H9 (cell line): ENCODE results near the gene MPP2. TPM values are rescaled to one million over a fixed set of nuclear protein-coding genes. Genes with fewer than 3 reads are reported as not detected.

Experiments
- DNase-seq: peaks from one replicate; pipeline ENCODE4 v3.0.0-alpha.2; 2017
- H2AFZ ChIP-seq: one replicate; pipeline ENCODE4 v1.6.1; 2013; ENCODE audit warnings: mild to moderate bottlenecking, low read length, control low read depth, moderate library complexity
- H2AK5ac ChIP-seq: 2 replicates; pipeline ENCODE4 v1.6.1; 2013; ENCODE audit warnings: low read length, control low read depth, mixed read lengths; ENCODE audit not compliant: insufficient read length
- H2BK120ac ChIP-seq: one replicate; pipeline ENCODE4 v1.6.1; 2013; ENCODE audit warnings: low read depth, mild to moderate bottlenecking, low read length, control low read depth, inconsistent platforms; ENCODE audit not compliant: poor library complexity, severe bottlenecking
- H2BK12ac ChIP-seq: 2 replicates; pipeline ENCODE4 v1.6.1; 2013; ENCODE audit warnings: low read length, control low read depth, mixed read lengths, low read depth; ENCODE audit not compliant: insufficient read length
- H2BK15ac ChIP-seq: 2 replicates; pipeline ENCODE4 v1.6.1; 2013; ENCODE audit warnings: low read depth, low read length, control low read depth
- H2BK20ac ChIP-seq: one replicate; pipeline ENCODE4 v1.6.1; 2013; ENCODE audit warnings: low read depth, mild to moderate bottlenecking, low read length, control low read depth, inconsistent platforms; ENCODE audit not compliant: poor library complexity, severe bottlenecking
- H2BK5ac ChIP-seq: 2 replicates; pipeline ENCODE4 v1.6.1; 2013; ENCODE audit warnings: low read length, control low read depth, mixed read lengths; ENCODE audit not compliant: insufficient read length
- H3K14ac ChIP-seq: 2 replicates; pipeline ENCODE4 v1.6.1; 2013; ENCODE audit warnings: low read length, control low read depth; ENCODE audit not compliant: insufficient read depth
- H3K18ac ChIP-seq: 2 replicates; pipeline ENCODE4 v1.6.1; 2013; ENCODE audit warnings: low read depth, mild to moderate bottlenecking, mixed read lengths, low read length, control low read depth; ENCODE audit not compliant: insufficient read length
- H3K23ac ChIP-seq: 2 replicates; pipeline ENCODE4 v1.6.1; 2013; ENCODE audit warnings: low read length, control low read depth, mixed read lengths, low read depth; ENCODE audit not compliant: insufficient read length
- H3K23me2 ChIP-seq: 2 replicates; pipeline ENCODE4 v1.6.1; 2013; ENCODE audit warnings: low read depth, mild to moderate bottlenecking, mixed read lengths, low read length, control low read depth; ENCODE audit not compliant: insufficient read length, poor library complexity, severe bottlenecking
- H3K27ac ChIP-seq: 2 replicates; pipeline ENCODE4 v1.5.1; 2013; ENCODE audit warnings: low read length, control low read depth, mixed read lengths, low read depth; ENCODE audit not compliant: insufficient read length
- H3K27me3 ChIP-seq: 2 replicates; pipeline ENCODE4 v1.6.1; 2013; ENCODE audit warnings: low read length, control low read depth, inconsistent platforms; ENCODE audit not compliant: insufficient read depth
- H3K4ac ChIP-seq: 2 replicates; pipeline ENCODE4 v1.6.1; 2013; ENCODE audit warnings: low read depth, mild to moderate bottlenecking, control low read depth, inconsistent platforms, low read length, moderate library complexity
- H3K4me1 ChIP-seq: 2 replicates; pipeline ENCODE4 v1.6.1; 2013; ENCODE audit warnings: low read length, control low read depth, inconsistent platforms; ENCODE audit not compliant: insufficient read depth
- H3K4me2 ChIP-seq: 2 replicates; pipeline ENCODE4 v1.6.1; 2013; ENCODE audit warnings: low read length, control low read depth, mixed read lengths; ENCODE audit not compliant: insufficient read length, insufficient read depth
- H3K56ac ChIP-seq: 2 replicates; pipeline ENCODE4 v1.6.1; 2013; ENCODE audit warnings: low read depth, mild to moderate bottlenecking, mixed read lengths, low read length, control low read depth; ENCODE audit not compliant: insufficient read length
- H3K79me1 ChIP-seq: 2 replicates; pipeline ENCODE4 v1.6.1; 2013; ENCODE audit warnings: low read depth, mild to moderate bottlenecking, moderate library complexity, low read length, control low read depth, inconsistent platforms; ENCODE audit not compliant: insufficient read depth, poor library complexity, severe bottlenecking
- H3K79me2 ChIP-seq: 2 replicates; pipeline ENCODE4 v1.6.1; 2013; ENCODE audit warnings: low read length, control low read depth, inconsistent platforms; ENCODE audit not compliant: insufficient read depth
- H3K9ac ChIP-seq: 2 replicates; pipeline ENCODE4 v1.6.1; 2013; ENCODE audit warnings: low read length, control low read depth, mixed read lengths; ENCODE audit not compliant: insufficient read length; ENCODE audit errors: extremely low read depth
- H3K9me3 ChIP-seq: one replicate; pipeline ENCODE4 v1.6.1; 2013; ENCODE audit warnings: low read depth, low read length, inconsistent platforms; ENCODE audit not compliant: control insufficient read depth
- H3T11ph ChIP-seq: one replicate; pipeline ENCODE4 v1.6.1; 2013; ENCODE audit warnings: mild to moderate bottlenecking, low read length, control low read depth, inconsistent platforms
- H4K20me1 ChIP-seq: one replicate; pipeline ENCODE4 v1.6.1; 2013; ENCODE audit not compliant: control insufficient read depth, insufficient read length, insufficient read depth
- H4K5ac ChIP-seq: 2 replicates; pipeline ENCODE4 v1.6.1; 2013; ENCODE audit warnings: low read depth, mild to moderate bottlenecking, mixed read lengths, low read length, control low read depth; ENCODE audit not compliant: insufficient read length
- H4K8ac ChIP-seq: replicated peaks from 2 replicates; pipeline ENCODE4 v1.6.1; 2013; ENCODE audit warnings: low read length, control low read depth, mixed read lengths, low read depth; ENCODE audit not compliant: insufficient read length
- H4K91ac ChIP-seq: 2 replicates; pipeline ENCODE4 v1.6.1; 2013; ENCODE audit warnings: low read depth, mild to moderate bottlenecking, moderate library complexity, mixed read lengths, low read length, control low read depth; ENCODE audit not compliant: insufficient read length
- H3K27ac Mint-ChIP-seq, 3 experiments: 2 replicates in 2 of 3; 3 replicates in 1 of 3; pipeline ENCODE4 v1.8.0; 2020 to 2021; ENCODE audit warnings: mixed read lengths in 3 of 3, mild to moderate bottlenecking in 1 of 3, moderate library complexity in 1 of 3
- H3K27me3 Mint-ChIP-seq: 2 replicates; pipeline ENCODE4 v1.8.0; 2021; ENCODE audit warnings: low read depth, mild to moderate bottlenecking, moderate library complexity, mixed read lengths
- H3K36me3 Mint-ChIP-seq, 3 experiments: 2 replicates in 2 of 3; 3 replicates in 1 of 3; pipeline ENCODE4 v1.8.0; 2020 to 2021; ENCODE audit warnings: low read depth in 3 of 3, mixed read lengths in 3 of 3; ENCODE audit not compliant: insufficient read depth in 1 of 3
- H3K4me1 Mint-ChIP-seq, 2 experiments: 2 replicates each; pipeline ENCODE4 v1.8.0; 2020; ENCODE audit warnings: mixed read lengths in 2 of 2
- H3K4me3 Mint-ChIP-seq, 2 experiments: 2 replicates in 1 of 2; 3 replicates in 1 of 2; pipeline ENCODE4 v1.8.0; 2020 to 2021; ENCODE audit warnings: mild to moderate bottlenecking in 2 of 2, mixed read lengths in 2 of 2, moderate library complexity in 1 of 2
- H3K9me3 Mint-ChIP-seq, 2 experiments: 2 replicates in 1 of 2; 3 replicates in 1 of 2; pipeline ENCODE4 v1.8.0; 2020; ENCODE audit warnings: mild to moderate bottlenecking in 2 of 2, mixed read lengths in 2 of 2, moderate library complexity in 1 of 2
- WGBS: extraction: QIAGEN DNeasy Blood & Tissue Kit; methylation state at CpG from one replicate; pipeline ENCODE4 v1.1.7; 2013; ENCODE audit warnings: missing lambda C conversion rate, low lambda C conversion rate, mixed read lengths; ENCODE audit not compliant: insufficient read length; ENCODE audit errors: extremely low coverage; 5-methylcytosine and 5-hydroxymethylcytosine counted together
- total RNA-seq: library from RNA; stranded (reverse); gene quantifications from 2 replicates; pipeline ENCODE4 v1.2.1, GENCODE V29; 2021
- TF ChIP-seq, protein P1 (sequence below): fragments of 200-600 bp; sonication (generic); conservative IDR thresholded peaks from 3 replicates; pipeline ENCODE4 v1.8.0; 2021; ENCODE audit warnings: antibody characterized with exemption, mild to moderate bottlenecking

Gene MPP2
- total RNA-seq, 1 experiment from 2014 or later, result 16.3 TPM

DNA sequence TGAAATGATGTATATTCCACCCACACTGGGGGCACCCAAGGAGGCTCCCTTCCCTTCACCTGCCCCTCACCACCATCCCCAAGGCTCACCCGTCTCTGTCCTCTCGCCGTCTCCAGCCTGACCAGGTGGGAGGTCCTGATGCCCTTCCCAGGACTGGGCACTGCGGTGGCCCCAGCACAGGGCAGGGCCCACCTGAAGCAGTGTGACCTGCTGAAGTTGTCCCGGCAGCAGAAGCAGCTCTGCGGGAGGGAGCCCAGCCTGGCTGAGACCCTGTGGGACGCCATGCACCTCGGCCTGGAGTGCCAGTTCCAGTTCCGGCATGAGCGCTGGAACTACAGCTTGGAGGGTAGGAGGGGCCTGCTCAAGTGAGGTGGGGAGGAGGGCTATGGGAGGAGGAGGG, 25.0 kb upstream of the MPP2 start:
- no peak overlapping the region for H3K18ac ChIP-seq
- H3K9me3 Mint-ChIP-seq, result no peaks in the 10 kb centered on the region
- H3K27me3 Mint-ChIP-seq, result peaks cover 44% of the 10 kb centered on the region
- no peaks in the 10 kb centered on the region; the same call in 1 of the 2 replicates for H3K27me3 ChIP-seq
- DNase-seq, result no peak
- H4K91ac ChIP-seq, result no peak overlapping the region
- H3K4me1 Mint-ChIP-seq, result peaks cover 6 to 13% of the 10 kb centered on the region in 2 experiments
- H3K23ac ChIP-seq, result no peak overlapping the region
- H2BK15ac ChIP-seq, result no peak overlapping the region
- no peaks in the 10 kb centered on the region for H3K79me1 ChIP-seq
- no peaks in the 10 kb centered on the region for H3K79me2 ChIP-seq
- H2AK5ac ChIP-seq, result no peak overlapping the region
- H2AFZ ChIP-seq, result no peak overlapping the region
- H3K4me2 ChIP-seq, result no peak overlapping the region
- H3K27ac ChIP-seq, result no peak overlapping the region
- no peak overlapping the region for H3K56ac ChIP-seq
- no peak overlapping the region for H3K14ac ChIP-seq
- H2BK5ac ChIP-seq, result no peak overlapping the region
- no peak overlapping the region for H4K5ac ChIP-seq
- no peaks in the 10 kb centered on the region for H3K4me1 ChIP-seq
- H3K23me2 ChIP-seq, result no peaks in the 10 kb centered on the region
- H2BK12ac ChIP-seq, result no peak overlapping the region
- H2BK20ac ChIP-seq, result no peak overlapping the region
- H3K9ac ChIP-seq, result no peak overlapping the region
- no peak overlapping the region for H4K8ac ChIP-seq
- no peak overlapping the region for H3T11ph ChIP-seq
- H3K9me3 ChIP-seq, result no peaks in the 10 kb centered on the region
- H3K36me3 Mint-ChIP-seq, result no peaks in the 10 kb centered on the region
- no peak overlapping the region for H2BK120ac ChIP-seq
- H3K4ac ChIP-seq, result no peak overlapping the region
- TF ChIP-seq, protein P1, sequence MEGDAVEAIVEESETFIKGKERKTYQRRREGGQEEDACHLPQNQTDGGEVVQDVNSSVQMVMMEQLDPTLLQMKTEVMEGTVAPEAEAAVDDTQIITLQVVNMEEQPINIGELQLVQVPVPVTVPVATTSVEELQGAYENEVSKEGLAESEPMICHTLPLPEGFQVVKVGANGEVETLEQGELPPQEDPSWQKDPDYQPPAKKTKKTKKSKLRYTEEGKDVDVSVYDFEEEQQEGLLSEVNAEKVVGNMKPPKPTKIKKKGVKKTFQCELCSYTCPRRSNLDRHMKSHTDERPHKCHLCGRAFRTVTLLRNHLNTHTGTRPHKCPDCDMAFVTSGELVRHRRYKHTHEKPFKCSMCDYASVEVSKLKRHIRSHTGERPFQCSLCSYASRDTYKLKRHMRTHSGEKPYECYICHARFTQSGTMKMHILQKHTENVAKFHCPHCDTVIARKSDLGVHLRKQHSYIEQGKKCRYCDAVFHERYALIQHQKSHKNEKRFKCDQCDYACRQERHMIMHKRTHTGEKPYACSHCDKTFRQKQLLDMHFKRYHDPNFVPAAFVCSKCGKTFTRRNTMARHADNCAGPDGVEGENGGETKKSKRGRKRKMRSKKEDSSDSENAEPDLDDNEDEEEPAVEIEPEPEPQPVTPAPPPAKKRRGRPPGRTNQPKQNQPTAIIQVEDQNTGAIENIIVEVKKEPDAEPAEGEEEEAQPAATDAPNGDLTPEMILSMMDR, result no peak
- no peaks in the 10 kb centered on the region for H4K20me1 ChIP-seq
- no peak overlapping the region for H3K27ac Mint-ChIP-seq
- no CpG with 5 or more reads among the region's 10 CpGs for WGBS
- no peak overlapping the region for H3K4me3 Mint-ChIP-seq
